Liver (tissue), 3 donors: ENCODE data around the gene OR6K6.

Experiments
- FOXA1 ChIP-seq: IDR thresholded peaks from 2 replicates; pipeline ENCODE4 v1.6.1; 2016; ENCODE audit warnings: antibody characterized with exemption
- GABPA ChIP-seq, 2 donors: IDR thresholded peaks in 1 of 2; conservative IDR thresholded peaks in 1 of 2; 2 replicates each; pipeline ENCODE4 v1.6.1; 2016; ENCODE audit warnings: antibody characterized with exemption in 2 of 2, mild to moderate bottlenecking in 1 of 2, moderate library complexity in 1 of 2
- RAD21 ChIP-seq, 2 donors: IDR thresholded peaks; 2 replicates each; pipeline ENCODE4 v1.6.1; 2016; ENCODE audit warnings: antibody characterized with exemption in 2 of 2, mild to moderate bottlenecking in 2 of 2
- RXRA ChIP-seq, 2 donors: IDR thresholded peaks; 2 replicates each; pipeline ENCODE4 v1.6.1; 2017 to 2018; ENCODE audit warnings: antibody characterized with exemption in 2 of 2, mild to moderate bottlenecking in 1 of 2
- TF ChIP-seq, protein P1 (sequence below): fragments of 150-350 bp; IDR thresholded peaks from 2 replicates; pipeline ENCODE4 v1.5.1; 2017; ENCODE audit warnings: improper control_type of control experiment, low read depth, low read length; ENCODE audit not compliant: missing input control
- TF ChIP-seq, protein P2 (sequence below): IDR thresholded peaks from 2 replicates; pipeline ENCODE4 v1.6.1; 2016; ENCODE audit warnings: antibody characterized with exemption
- donor health status: healthy.
- donor health status: healthy.

DNA sequence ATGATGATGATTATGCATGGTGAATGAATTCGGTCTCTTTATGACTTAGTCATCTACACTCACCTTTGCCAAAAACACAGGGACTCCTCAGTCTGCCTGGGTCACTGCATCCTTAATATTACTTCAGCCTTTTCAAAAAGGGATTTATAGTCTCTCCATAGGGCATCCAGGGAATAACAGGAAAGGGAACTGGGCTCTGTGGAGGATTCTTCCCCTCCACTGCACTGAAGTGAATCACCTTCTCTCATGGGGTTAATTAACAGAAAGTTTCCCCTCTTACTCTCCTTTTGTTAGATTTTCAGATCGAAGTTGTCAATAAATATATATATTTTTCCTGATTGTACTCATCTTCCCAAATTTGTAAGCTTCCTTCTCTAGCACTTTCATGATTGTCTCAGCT, 33.9 kb upstream of the OR6K6 start, which contains the start of gene OR6K3:
- TF ChIP-seq RXRA (IDR thresholded peaks at IDR 0.05) (no peak), RAD21 (IDR thresholded peaks at IDR 0.05) (no peak), FOXA1 (no peak), GABPA (IDR thresholded peaks at IDR 0.05 in 1 of 2, conservative IDR thresholded peaks at IDR 0.05 in 1 of 2) (no peak)
- TF ChIP-seq, protein P1, sequence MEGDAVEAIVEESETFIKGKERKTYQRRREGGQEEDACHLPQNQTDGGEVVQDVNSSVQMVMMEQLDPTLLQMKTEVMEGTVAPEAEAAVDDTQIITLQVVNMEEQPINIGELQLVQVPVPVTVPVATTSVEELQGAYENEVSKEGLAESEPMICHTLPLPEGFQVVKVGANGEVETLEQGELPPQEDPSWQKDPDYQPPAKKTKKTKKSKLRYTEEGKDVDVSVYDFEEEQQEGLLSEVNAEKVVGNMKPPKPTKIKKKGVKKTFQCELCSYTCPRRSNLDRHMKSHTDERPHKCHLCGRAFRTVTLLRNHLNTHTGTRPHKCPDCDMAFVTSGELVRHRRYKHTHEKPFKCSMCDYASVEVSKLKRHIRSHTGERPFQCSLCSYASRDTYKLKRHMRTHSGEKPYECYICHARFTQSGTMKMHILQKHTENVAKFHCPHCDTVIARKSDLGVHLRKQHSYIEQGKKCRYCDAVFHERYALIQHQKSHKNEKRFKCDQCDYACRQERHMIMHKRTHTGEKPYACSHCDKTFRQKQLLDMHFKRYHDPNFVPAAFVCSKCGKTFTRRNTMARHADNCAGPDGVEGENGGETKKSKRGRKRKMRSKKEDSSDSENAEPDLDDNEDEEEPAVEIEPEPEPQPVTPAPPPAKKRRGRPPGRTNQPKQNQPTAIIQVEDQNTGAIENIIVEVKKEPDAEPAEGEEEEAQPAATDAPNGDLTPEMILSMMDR, result no peak
- TF ChIP-seq, protein P2, sequence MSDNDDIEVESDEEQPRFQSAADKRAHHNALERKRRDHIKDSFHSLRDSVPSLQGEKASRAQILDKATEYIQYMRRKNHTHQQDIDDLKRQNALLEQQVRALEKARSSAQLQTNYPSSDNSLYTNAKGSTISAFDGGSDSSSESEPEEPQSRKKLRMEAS, result no peak
